Activated naive CD4-positive, alpha-beta T cell treated with anti-CD3 and anti-CD28 coated beads for 36 hours (primary cell): ENCODE measurements around the gene NPAT. TPM values are rescaled to one million over a fixed set of nuclear protein-coding genes. Genes with fewer than 3 reads are reported as not detected.
A peak's percentile ranks its signal among the peaks of the same experiment; 100 is the strongest.

Source experiments
- CTCF ChIA-PET: fragments of 350-600 bp; sonication (Branson Sonifier 250); formaldehyde crosslinking; loops from one replicate; lab custom pipeline; 2021; ENCODE audit warnings: antibody characterized with exemption; lab: Charles Lee
- DNase-seq: peaks from one replicate; pipeline ENCODE4 v3.0.0-alpha.2; 2020
- H3K27ac Mint-ChIP-seq: one replicate; pipeline ENCODE4 v1.8.0; 2021; ENCODE audit warnings: mild to moderate bottlenecking, mixed read lengths
- H3K27me3 Mint-ChIP-seq: one replicate; pipeline ENCODE4 v1.8.0; 2021; ENCODE audit warnings: low read depth, mixed read lengths
- H3K36me3 Mint-ChIP-seq: one replicate; pipeline ENCODE4 v1.8.0; 2021; ENCODE audit warnings: low read depth, mixed read lengths
- H3K4me1 Mint-ChIP-seq: one replicate; pipeline ENCODE4 v1.8.0; 2021; ENCODE audit warnings: low read depth, mixed read lengths
- H3K4me3 Mint-ChIP-seq: one replicate; pipeline ENCODE4 v1.8.0; 2021; ENCODE audit warnings: mild to moderate bottlenecking, moderate library complexity, mixed read lengths
- H3K9me3 Mint-ChIP-seq: one replicate; pipeline ENCODE4 v1.8.0; 2021; ENCODE audit warnings: mixed read lengths
- intact Hi-C: fragments of 100-400 bp; cut with micrococcal nuclease; formaldehyde crosslinking; loops from one replicate; pipeline ENCODE4 v1.15.1; 2023
- total RNA-seq, 2 experiments: library from RNA; stranded (reverse); gene quantifications; one replicate each; pipeline ENCODE4 v1.2.3, GENCODE V29; 2021

Gene NPAT
- total RNA-seq, 2 experiments from 2014 or later = 22.2 to 22.3 TPM

GRCh38 chr11:108117746-108118371, 104.6 kb downstream of the NPAT start:
- intact Hi-C loops = loop anchor here (1.0 kb wide), 2 partner anchors 530 to 537 kb away; no protein-coding TSS in a partner anchor
- Mint-ChIP-seq H3K27me3 (no peaks in the 10 kb centered on the region), H3K36me3 (no peaks in the 10 kb centered on the region), H3K4me1 (peaks cover 13% of the 10 kb centered on the region), H3K4me3 (no peak overlapping the region), H3K9me3 (no peaks in the 10 kb centered on the region), H3K27ac (no peak overlapping the region)
- no peak for DNase-seq
- CTCF ChIA-PET = interaction anchor here (0.6 to 3.6 kb wide), 15 partner anchors 11 to 548 kb away, joined by 3 to 38 read pairs (median 4); partner anchors contain the start of genes CUL5 and DDX10

GRCh38 chr11:108115500-108116140, 106.8 kb downstream of the NPAT start:
- intact Hi-C loops = no loop called here
- no peaks in the 10 kb centered on the region for H3K9me3 Mint-ChIP-seq
- DNase-seq = no peak
- no peaks in the 10 kb centered on the region for H3K36me3 Mint-ChIP-seq
- no peaks in the 10 kb centered on the region for H3K27me3 Mint-ChIP-seq
- H3K4me3 Mint-ChIP-seq = no peak overlapping the region
- H3K4me1 Mint-ChIP-seq = peaks cover 3% of the 10 kb centered on the region
- CTCF ChIA-PET = no interaction called here
- H3K27ac Mint-ChIP-seq = no peak overlapping the region

- Mint-ChIP-seq H3K36me3 (no peaks in the 10 kb centered on the region), H3K27ac (no peak overlapping the region), H3K9me3 (no peaks in the 10 kb centered on the region), H3K4me1 (no peaks in the 10 kb centered on the region), H3K4me3 (no peak overlapping the region), H3K27me3 (no peaks in the 10 kb centered on the region)
- CTCF ChIA-PET = interaction anchor here (0.6 to 1.3 kb wide), 3 partner anchors 8 to 537 kb away, joined by 4 to 10 read pairs (median 4); no protein-coding TSS in a partner anchor
- intact Hi-C loops = no loop called here
- no peak for DNase-seq
These were observed 110.4 kb downstream of the NPAT start for GRCh38 chr11:108112057-108112456.

- no peaks in the 10 kb centered on the region for H3K9me3 Mint-ChIP-seq
- H3K4me1 Mint-ChIP-seq = no peaks in the 10 kb centered on the region
- no peaks in the 10 kb centered on the region for H3K27me3 Mint-ChIP-seq
- no peaks in the 10 kb centered on the region for H3K36me3 Mint-ChIP-seq
- CTCF ChIA-PET = interaction anchor here (1.3 kb wide), 1 partner anchor 9 kb away, joined by 4 read pairs; no protein-coding TSS in a partner anchor
- H3K4me3 Mint-ChIP-seq = no peak overlapping the region
- intact Hi-C loops = no loop called here
- H3K27ac Mint-ChIP-seq = no peak overlapping the region
- peak; percentile 7 for DNase-seq
These were observed 111.3 kb downstream of the NPAT start for GRCh38 chr11:108111126-108111525.

Other genes with a start within 250 kb of the NPAT start
- 10 to 100 TPM; 25.9 to 26.2 TPM for gene CUL5, start 213.7 kb downstream of the NPAT start, total RNA-seq
- 10 to 100 TPM; 54.9 to 55.0 TPM for gene ACAT1, start 101.1 kb downstream of the NPAT start, total RNA-seq
- 10 to 100 TPM; 29.5 to 30.6 TPM for gene ATM, start 429 bp upstream of the NPAT start, total RNA-seq
- 1 to 10 TPM; 2.2 to 3.1 TPM for gene C11orf65, start 244.9 kb upstream of the NPAT start, total RNA-seq